ENCODE results near the gene CLEC11A.
"Not testable (repeated sequence)": the region's sequence is repeated elsewhere in the genome, so short reads cannot be mapped to it uniquely, and the experiment has no call there.

CLEC11A gene

GRCh38 chr19:50723735-50724521, 764 bp downstream of the CLEC11A start:
- no peak for DNase-seq (ENCODE audit: low read depth)

DNA sequence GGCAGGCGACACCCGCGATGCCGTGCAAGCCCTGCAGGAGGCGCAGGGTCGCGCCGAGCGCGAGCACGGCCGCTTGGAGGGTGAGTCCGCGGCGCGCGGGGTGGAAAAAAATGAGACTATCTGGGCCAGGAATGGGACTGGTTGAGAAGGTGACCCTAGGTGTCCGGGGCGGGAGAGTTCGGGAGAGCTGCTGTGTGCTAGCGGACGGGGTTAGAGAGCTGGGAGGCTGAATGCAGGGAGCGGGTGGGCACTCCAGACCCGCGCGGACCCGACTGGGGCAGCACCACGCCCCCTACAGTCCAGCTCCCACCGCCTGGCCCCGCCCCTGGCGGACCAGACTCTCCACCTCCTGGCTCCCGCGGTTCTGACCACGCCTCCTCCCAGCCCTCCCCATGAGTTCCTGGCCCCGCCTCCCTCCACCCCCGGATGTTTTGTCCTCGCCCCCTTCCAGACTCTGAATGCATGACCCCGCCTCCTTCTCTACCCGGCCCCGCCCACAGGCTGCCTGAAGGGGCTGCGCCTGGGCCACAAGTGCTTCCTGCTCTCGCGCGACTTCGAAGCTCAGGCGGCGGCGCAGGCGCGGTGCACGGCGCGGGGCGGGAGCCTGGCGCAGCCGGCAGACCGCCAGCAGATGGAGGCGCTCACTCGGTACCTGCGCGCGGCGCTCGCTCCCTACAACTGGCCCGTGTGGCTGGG, 1.5 kb downstream of the CLEC11A start:
- DNase-seq (ENCODE audit: low read depth) = peak; percentile 99

DNA sequence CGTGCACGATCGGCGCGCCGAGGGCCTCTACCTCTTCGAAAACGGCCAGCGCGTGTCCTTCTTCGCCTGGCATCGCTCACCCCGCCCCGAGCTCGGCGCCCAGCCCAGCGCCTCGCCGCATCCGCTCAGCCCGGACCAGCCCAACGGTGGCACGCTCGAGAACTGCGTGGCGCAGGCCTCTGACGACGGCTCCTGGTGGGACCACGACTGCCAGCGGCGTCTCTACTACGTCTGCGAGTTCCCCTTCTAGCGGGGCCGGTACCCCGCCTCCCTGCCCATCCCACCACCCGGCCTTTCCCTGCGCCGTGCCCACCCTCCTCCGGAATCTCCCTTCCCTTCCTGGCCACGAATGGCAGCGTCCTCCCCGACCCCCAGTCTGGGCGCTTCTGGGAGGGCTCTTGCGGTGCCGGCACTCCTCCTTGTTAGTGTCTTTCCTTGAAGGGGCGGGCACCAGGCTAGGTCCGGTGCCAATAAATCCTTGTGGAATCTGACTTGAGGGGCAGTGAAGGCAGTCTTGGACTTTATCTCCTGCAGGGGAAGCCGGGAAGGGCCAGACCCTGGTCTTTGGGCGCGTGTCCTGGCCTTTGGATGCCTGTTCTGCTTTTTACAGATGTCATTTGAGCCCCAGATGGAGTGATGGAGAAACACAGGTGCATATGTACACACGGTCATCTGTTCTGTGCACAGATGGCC, 2.2 kb downstream of the CLEC11A start:
- DNase-seq (ENCODE audit: low read depth) = no peak

DNA sequence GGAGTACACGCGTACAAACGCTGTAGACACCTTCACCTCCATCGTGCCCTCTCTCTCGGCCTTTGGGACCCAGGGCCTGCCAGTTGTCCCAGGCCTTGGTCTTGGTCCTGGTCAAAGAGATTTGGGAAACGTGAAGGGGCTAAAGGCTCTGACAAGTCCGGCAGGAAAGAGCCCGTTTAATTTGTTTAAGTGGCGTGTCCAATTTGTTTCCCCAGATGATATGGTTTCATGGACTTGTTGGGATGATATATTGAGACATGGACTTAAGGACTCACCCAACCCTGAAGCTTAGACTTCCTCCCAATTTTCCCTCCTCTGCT, 2.7 kb downstream of the CLEC11A start:
- DNase-seq (ENCODE audit: low read depth) = no peak

DNA sequence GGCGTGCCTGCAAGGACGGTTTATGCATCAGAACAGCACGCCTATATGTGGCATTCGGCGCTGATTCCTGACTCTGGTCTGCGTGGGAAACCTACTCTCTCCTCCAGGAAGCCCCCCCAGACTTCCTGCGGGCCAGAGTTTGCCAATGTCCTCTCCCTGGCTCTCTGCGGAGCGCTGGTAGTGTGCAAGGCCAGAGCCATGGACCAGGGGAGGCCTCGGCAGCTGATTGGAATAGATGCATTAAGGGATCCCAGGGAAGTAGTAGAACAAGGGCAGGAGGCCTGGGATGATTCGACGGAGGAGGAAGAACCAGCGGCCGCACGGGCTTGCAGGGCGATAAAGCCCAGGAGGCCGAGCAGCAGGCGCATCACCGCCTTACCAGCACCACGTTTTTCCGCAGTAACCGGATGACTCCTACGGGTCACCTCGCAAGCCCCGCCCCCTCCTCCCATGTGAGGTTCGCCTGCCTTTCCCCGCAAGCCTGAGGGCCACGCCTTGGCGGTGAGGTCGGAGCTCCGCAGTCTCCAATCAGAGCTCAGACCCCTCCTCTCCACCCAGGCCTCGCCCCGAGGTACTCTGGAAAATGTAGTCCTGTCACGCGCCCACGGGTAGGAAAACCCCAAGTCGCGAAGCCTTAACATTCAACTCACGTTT, 5.0 kb downstream of the CLEC11A start:
- DNase-seq (ENCODE audit: low read depth) = peak; percentile 92

- no peak for DNase-seq (ENCODE audit: low read depth)
Observed at GRCh38 chr19:50729894-50730293, 6.7 kb downstream of the CLEC11A start.

- no peak for DNase-seq (ENCODE audit: low read depth)
Observed at GRCh38 chr19:50735869-50736268, 12.7 kb downstream of the CLEC11A start.

DNA sequence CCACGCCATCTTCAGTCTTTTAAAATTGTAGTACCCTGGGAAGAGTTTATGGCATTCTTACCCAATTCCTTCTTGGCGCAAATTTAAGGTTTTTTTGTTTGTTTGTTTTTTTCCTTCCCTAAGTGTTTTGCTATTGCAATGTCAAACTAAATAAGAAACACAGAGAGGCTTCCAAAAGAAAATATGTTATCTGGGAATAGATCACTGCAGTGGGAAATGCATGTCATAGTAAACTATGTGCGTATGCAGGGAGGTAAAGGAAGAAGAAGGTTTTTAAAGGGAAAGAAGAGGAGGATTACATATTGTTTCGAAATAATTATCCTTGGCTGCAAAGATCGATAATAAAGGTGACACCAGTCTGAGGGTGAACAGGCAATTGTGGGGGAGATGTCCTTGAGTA, 13.2 kb downstream of the CLEC11A start:
- no peak for DNase-seq (ENCODE audit: low read depth)

DNA sequence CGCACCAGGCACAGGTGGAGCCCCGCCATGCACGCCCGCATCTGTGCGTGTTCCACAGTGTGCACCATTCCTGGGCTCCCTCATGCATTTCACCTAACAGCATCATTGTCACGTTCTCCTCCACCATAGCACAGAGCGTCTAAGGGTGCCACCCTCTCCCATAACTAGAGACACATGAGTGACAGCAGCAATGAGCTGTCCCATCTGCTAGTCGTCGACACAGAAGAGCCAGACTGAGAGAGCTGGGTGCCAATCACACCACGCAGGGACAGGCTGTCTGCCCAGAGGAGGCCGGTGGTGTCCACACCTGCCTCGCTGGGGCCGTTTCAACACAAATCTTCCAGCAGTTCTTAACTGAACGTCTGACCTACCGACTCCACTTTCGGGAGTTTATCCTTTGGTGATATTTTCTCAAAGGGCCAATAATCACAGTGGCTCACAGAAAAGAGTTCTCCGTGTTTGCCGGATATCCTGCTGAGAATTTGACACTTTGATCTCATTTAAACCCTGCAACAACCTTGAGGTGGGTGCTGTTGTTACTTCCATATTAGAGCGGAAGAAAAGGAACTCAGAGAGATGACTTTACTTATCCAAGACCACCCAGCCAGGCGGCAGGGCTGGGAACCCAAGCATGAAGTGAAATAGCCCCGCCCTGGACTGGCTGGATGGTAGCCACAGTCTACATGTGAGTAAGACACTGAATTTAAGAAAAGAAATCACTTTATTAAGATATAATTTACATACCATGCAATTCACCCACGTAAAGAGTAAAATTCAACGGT, 16.2 kb downstream of the CLEC11A start:
- DNase-seq (ENCODE audit: low read depth) = no peak

DNA sequence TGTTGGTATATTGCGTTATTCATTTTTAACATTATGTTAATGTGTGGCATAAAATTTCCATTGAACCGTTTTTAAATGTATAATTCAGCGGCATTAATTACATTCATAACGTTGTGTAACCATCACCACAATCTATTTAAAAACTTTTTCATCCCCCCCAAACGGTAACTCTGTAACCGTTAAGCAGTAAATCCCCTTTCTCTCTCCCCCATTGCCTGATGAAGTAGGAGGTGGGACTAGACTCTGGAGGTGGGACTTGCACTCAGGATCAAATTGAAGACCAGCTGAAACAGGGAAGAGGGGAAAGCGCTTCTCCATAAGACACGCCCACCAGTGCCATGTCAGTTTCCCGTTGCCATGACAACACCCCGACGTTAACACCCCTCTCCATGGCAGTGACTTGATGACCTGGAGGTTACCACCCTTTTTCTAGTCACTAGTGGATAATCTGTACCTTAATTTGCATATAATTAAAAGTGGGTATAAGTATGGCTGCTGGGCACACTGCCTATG, 16.8 kb downstream of the CLEC11A start:
- no peak for DNase-seq (ENCODE audit: low read depth)

DNA sequence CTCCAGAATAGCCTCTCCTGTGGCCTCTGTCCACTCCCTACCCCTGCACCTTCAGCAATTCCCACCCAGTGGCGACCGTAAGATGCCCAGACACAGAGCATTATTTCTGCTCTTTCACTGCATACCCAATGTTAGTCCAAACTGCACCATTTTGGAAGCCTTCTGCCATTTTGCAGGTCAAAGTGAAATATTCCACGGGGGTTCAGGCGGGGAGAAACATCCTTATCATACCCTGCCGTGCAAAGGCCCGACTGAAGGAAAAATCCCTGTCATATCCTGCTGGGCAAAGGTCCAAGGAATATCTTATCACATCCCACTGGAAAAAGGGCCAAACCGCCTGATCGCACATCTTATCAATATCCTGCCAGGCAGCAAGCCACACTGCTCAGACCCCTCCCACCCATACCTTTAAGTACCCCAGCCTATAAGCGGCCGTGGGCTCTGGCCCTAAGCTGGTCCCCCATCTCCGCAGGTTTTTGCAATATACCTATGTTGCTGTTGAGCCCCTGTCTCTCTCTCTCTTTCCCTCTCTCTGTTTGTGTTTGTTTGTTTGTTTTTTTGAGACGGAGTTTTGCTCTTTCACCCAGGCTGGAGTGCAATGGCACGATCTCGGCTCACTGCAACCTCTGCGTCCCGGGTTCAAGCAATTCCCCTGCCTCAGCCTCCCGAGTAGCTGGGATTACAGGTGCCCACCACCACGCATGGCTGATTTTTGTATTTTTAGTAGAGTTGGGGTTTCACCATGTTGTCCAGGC, 18.2 kb downstream of the CLEC11A start:
- no peak for DNase-seq (ENCODE audit: low read depth)

GRCh38 chr19:50743537-50743936, 20.4 kb downstream of the CLEC11A start:
- DNase-seq (ENCODE audit: low read depth) = no peak

DNA sequence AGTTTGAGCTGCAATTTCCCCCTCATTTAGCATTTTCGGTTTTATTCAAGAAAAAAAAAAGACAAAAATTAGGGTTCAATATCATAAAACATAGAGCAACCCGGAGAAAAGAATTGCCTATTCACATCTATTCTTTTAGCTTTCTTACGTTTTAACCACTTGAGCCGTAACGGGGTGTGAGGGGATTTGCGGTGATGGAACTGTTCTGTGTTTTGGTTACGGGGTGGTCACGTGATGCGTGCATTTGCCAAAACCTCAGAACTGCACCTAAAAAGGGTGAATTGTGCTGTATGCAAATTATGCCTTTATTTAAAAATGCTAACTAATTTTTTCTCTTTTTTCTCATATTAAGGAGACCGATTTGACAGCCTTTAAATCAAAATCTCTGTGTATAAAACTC, 22.1 kb downstream of the CLEC11A start:
- DNase-seq (ENCODE audit: low read depth) = no peak

- DNase-seq (ENCODE audit: low read depth) = not testable (repeated sequence)
Observed at GRCh38 chr19:50747141-50747540, 24.0 kb downstream of the CLEC11A start.

DNA sequence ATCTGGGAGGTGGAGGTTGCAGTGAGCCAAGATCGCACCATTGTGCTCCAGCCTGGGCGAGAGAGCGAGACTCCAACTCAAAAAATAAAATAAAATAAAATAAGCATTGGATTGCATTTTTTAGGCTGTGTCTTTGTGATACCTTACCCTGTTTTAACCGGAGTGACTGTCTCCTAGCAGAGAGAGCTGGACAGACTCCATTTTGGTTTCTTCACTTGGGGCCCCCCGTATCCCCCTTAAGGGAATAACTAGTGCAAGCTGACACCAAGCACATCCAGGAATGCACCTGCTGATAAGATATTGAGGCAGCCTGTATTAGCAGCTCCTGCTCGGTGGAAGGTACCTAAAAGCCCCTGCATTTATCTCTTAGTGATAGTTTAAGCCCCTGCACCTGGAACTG, 26.3 kb downstream of the CLEC11A start:
- no peak for DNase-seq (ENCODE audit: low read depth)

GRCh38 chr19:50750010-50750409, 26.8 kb downstream of the CLEC11A start:
- no peak for DNase-seq (ENCODE audit: low read depth)

- DNase-seq (ENCODE audit: low read depth) = no peak
Observed at GRCh38 chr19:50753879-50754278, 30.7 kb downstream of the CLEC11A start.

- not testable (repeated sequence) for DNase-seq (ENCODE audit: low read depth)
Observed at GRCh38 chr19:50756244-50756643, 33.1 kb downstream of the CLEC11A start.

- DNase-seq (ENCODE audit: low read depth) = not testable (repeated sequence)
Observed at GRCh38 chr19:50757624-50758023, 34.5 kb downstream of the CLEC11A start.

DNA sequence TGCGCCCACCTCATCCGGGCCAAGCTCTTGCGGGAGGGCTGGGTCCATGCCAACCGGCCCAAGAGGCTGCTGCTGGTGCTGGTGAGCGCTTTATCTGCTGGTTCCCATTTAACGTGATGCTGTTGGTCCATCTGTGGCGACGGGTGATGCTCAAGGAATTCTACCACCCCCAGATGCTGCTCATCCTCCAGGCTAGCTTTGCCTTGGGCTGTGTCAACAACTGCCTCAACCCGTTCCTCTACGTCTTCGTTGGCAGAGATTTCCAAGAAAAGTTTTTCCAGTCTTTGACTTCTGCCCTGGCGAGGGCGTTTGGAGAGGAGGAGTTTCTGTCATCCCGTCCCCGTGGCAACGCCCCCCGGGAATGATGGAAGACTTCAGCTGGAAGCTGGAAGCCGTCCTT, 35.9 kb downstream of the CLEC11A start:
- not testable (repeated sequence) for DNase-seq (ENCODE audit: low read depth)

- peak; percentile 54 for DNase-seq (ENCODE audit: low read depth)
Observed at GRCh38 chr19:50759886-50760285, 36.7 kb downstream of the CLEC11A start.
